Esophagus (tissue), 2 donors: ENCODE measurements around the gene GALNTL6. TPM values are rescaled to one million over a fixed set of nuclear protein-coding genes. Genes with fewer than 3 reads are reported as not detected.

Experiments used
- H3K27ac ChIP-seq, 2 donors: one replicate each; pipeline ENCODE4 v1.5.1; 2013; ENCODE audit warnings: low read depth in 2 of 2, mild to moderate bottlenecking in 2 of 2, inconsistent platforms in 1 of 2, low read length in 1 of 2, moderate library complexity in 1 of 2
- H3K27me3 ChIP-seq, 2 donors: one replicate each; pipeline ENCODE4 v1.6.1; 2013; ENCODE audit warnings: low read length in 2 of 2, control low read depth in 1 of 2, mild to moderate bottlenecking in 1 of 2; ENCODE audit not compliant: insufficient read depth in 2 of 2, control insufficient read depth in 1 of 2
- H3K36me3 ChIP-seq, 2 donors: one replicate each; pipeline ENCODE4 v1.6.1; 2013; ENCODE audit warnings: low read length in 1 of 2; ENCODE audit not compliant: control insufficient read depth in 2 of 2, insufficient read depth in 2 of 2
- H3K4me1 ChIP-seq, 2 donors: one replicate each; pipeline ENCODE4 v1.6.1; 2013; ENCODE audit warnings: low read length in 1 of 2; ENCODE audit not compliant: control insufficient read depth in 2 of 2, insufficient read depth in 2 of 2
- H3K4me3 ChIP-seq, 2 donors: one replicate each; pipeline ENCODE4 v1.5.1; 2013; ENCODE audit warnings: low read length in 2 of 2, mild to moderate bottlenecking in 2 of 2, low read depth in 1 of 2, moderate library complexity in 1 of 2
- H3K9me3 ChIP-seq, 2 donors: one replicate each; pipeline ENCODE4 v1.6.1; 2013; ENCODE audit warnings: mild to moderate bottlenecking in 2 of 2, low read depth in 1 of 2, low read length in 1 of 2, moderate library complexity in 1 of 2; ENCODE audit not compliant: control insufficient read depth in 2 of 2, insufficient read depth in 1 of 2
- WGBS, 2 donors: extraction: QIAGEN DNeasy Blood & Tissue Kit; methylation state at CpG; one replicate each; pipeline ENCODE4 v1.1.7; 2013; 5-methylcytosine and 5-hydroxymethylcytosine counted together
- polyA plus RNA-seq, 2 donors: library from polyadenylated mRNA; stranded (reverse); fragments of 200-250 nt; gene quantifications; one replicate each; pipeline ENCODE4 v1.2.3, GENCODE V29; 2013
- donor health status: healthy with polysubstance abuse.
- donor health status: Bipolar disorder and iron deficiency.

The GALNTL6 gene
- polyA plus RNA-seq, 2 donors: not detected

DNA sequence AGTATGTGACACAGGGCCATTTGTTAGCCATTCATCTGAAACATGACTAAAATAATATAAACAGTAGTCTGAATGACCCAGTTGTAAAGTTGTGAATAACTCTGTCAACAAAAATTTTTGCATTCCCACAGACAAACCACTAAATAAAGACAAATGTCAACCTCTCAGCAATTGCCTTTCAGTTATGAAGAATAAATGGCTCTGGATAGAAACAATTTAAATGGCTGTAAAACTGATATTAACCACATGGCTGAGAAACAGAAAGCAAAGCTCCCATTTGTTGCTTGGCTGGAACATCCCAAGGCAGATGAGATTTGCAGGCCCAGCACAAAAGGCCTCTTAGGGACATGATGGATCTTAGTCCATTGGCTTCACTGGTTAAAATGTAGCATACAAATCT is 296.3 kb downstream of the GALNTL6 start:
- H3K4me1 ChIP-seq: no peaks in the 10 kb centered on the region
- no peak overlapping the region for H3K27ac ChIP-seq
- H3K9me3 ChIP-seq: no peaks in the 10 kb centered on the region
- H3K4me3 ChIP-seq: no peak overlapping the region
- no peaks in the 10 kb centered on the region for H3K36me3 ChIP-seq
- no peaks in the 10 kb centered on the region for H3K27me3 ChIP-seq

DNA sequence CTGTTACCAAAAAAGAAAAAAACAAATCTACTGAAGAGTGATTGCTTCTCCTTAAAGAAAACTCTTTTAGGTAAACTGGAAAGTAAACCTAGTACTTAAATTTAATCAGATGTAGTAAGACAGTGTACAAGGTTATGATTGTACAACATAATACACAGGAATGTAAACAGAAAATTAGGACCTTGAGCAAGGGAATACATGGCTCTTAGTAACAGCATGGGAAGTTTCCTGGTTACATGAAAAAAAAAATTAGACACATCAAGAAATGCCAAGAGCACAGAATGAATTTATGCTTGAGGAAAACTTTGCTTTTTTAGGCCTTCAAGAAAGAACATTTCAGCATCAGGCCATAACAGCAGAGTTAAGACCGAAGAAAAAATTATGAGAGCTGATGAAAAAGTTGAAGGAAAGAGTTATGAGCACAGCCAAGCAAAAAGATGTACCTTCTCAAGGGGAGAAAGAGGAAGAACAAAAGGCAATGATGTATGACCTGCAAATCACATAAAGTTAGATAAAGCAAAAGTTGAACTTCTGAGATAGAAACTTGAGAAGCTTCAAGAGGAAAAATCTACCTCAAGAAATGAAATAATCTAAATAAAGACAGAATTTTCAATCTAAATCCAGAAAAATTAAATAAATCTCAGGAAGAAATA is 311.6 kb downstream of the GALNTL6 start:
- no peaks in the 10 kb centered on the region for H3K27me3 ChIP-seq
- no peak overlapping the region for H3K4me3 ChIP-seq
- WGBS, 2 donors: 84 to 88% methylated on average over 1 of the region's 1 CpG
- no peak overlapping the region for H3K27ac ChIP-seq
- H3K36me3 ChIP-seq: no peaks in the 10 kb centered on the region
- H3K9me3 ChIP-seq: peaks cover 0 to 3% of the 10 kb centered on the region in 2 donors
- no peaks in the 10 kb centered on the region for H3K4me1 ChIP-seq

DNA sequence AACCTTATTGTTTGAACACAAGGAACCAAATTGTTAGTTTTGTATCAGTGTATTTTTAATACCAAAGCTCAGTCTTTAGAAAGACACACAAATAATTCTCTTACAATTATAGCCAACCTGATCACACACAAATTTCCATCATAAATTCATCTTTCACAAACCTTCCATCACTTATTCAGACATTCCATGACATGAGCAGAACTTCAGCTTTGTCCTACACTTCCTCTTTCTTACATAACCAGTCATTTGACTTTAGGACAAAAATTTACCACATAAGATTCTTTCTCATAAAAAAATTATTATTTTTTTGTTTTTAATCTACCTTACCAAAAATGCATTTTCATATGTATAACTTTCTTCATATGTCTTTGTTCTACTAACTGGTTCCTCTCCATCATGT is 312.2 kb downstream of the GALNTL6 start:
- H3K4me1 ChIP-seq: no peaks in the 10 kb centered on the region
- H3K4me3 ChIP-seq: no peak overlapping the region
- no peaks in the 10 kb centered on the region for H3K36me3 ChIP-seq
- H3K27ac ChIP-seq: no peak overlapping the region
- H3K27me3 ChIP-seq: no peaks in the 10 kb centered on the region
- peaks cover 0 to 3% of the 10 kb centered on the region in 2 donors for H3K9me3 ChIP-seq

DNA sequence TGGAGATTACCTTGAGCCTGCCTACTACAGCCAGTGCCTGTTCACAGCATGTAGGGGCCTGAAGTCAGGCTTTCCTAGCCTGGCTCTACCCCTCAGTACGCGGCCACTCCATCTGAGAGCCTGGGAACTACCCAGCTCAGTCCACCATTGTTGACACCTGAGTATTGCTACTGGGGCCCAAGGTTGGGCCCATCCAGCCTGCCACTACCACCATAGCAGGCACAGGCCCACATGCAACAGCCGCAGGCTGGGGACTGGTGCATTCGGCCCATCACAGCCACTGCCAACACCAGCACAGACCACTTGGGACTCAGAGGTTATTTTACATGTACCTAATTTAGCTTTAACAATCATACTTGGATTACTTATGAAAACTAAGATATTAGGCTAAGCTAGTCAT is 314.0 kb downstream of the GALNTL6 start:
- peaks cover 0 to 3% of the 10 kb centered on the region in 2 donors for H3K9me3 ChIP-seq
- WGBS, 2 donors: 92 to 94% methylated on average over 4 of the region's 4 CpGs

DNA sequence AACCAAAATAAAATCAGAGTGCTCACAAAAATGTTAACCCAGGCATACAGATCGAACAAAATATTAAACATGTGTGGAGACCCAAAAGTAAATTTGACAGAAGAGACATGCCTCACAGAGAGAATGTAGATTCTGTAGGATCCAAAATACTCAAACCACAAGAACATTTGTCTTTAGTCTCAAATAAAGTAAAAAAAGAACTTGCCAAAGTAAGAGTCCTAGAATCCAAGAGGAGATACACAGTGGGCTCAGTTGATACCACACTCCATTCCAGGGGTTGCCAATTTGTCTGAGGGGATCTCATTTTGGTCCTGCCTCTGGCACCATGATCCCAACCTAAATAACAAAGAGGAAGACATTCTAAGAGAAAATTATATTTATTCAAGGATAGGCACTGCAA is 316.4 kb downstream of the GALNTL6 start:
- Histone ChIP-seq H3K27ac (no peak overlapping the region), H3K4me1 (no peaks in the 10 kb centered on the region), H3K36me3 (no peaks in the 10 kb centered on the region), H3K27me3 (no peaks in the 10 kb centered on the region), H3K9me3 (peaks cover 0 to 3% of the 10 kb centered on the region in 2 donors), H3K4me3 (no peak overlapping the region)
- 60 to 79% methylated on average over 1 of the region's 1 CpG for WGBS, 2 donors

More for the DNA sequence above, 314.0 kb downstream of the GALNTL6 start:
- Histone ChIP-seq H3K27ac (no peak overlapping the region), H3K4me1 (no peaks in the 10 kb centered on the region), H3K36me3 (no peaks in the 10 kb centered on the region), H3K4me3 (no peak overlapping the region), H3K27me3 (no peaks in the 10 kb centered on the region)

DNA sequence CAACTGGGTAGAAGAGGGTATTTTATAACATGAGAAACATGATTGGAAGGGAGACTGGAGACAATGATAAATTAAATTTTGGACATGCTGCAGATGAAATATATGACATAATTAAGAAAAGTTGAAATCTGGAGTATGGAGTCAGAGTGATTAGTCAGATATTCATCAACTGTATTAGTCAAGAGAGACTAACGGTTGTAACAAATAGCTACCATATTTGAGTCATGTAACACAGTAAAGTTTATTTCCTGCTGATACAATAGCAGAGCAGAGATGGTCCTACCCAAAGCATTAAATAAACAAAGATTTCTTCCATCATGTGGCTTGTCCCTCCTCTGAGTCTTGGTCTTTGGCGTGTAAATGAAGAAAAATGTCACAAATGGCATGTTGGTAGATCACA is 321.3 kb downstream of the GALNTL6 start:
- Histone ChIP-seq H3K4me3 (no peak overlapping the region), H3K27me3 (no peaks in the 10 kb centered on the region), H3K36me3 (no peaks in the 10 kb centered on the region), H3K4me1 (no peaks in the 10 kb centered on the region), H3K9me3 (no peaks in the 10 kb centered on the region), H3K27ac (no peak overlapping the region)
- 61 to 76% methylated on average over 2 of the region's 2 CpGs for WGBS, 2 donors

DNA sequence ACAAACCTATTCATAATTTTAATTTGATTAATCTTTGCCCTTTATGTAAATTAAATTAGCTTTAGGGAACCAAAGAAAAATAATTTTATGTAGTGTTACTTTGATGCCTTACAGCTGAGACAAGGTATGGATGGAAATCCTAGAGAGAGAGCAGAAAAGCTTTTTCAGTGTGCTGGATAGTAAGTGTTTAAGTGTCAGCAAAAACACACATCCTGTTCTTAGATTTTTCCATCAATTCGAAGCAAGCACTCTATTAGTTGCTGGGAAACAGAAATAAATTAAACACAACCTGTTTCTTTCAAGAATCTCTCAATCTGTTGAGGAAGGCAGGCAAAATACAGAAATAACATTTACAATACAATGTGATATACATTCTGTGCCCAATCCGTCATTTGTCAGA is 327.8 kb downstream of the GALNTL6 start:
- 40 to 46% methylated on average over 2 of the region's 2 CpGs for WGBS, 2 donors
- H3K27me3 ChIP-seq: no peaks in the 10 kb centered on the region
- no peaks in the 10 kb centered on the region for H3K36me3 ChIP-seq
- no peak overlapping the region for H3K4me3 ChIP-seq
- no peaks in the 10 kb centered on the region for H3K9me3 ChIP-seq
- H3K4me1 ChIP-seq: no peaks in the 10 kb centered on the region
- H3K27ac ChIP-seq: no peak overlapping the region

DNA sequence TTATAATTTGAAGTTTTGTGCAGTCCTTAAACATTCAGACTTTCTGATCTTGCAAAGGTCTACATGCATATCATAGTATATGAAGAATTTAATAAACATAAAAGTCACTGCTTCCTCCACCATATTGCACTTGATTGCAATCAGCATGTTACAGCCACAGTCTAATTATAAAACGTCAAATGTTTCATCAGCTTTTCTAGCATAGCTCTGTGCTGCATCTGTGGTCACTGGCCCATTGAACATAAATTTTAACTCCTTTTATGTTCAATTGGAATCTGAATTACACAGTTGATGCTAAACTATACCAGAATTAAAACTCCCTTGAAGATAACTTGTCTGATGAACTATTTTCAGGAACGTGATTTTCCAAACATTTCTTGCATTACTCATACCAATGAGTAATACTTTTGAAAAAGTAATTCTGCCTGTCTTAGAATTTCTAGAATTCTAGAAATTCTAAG is 329.1 kb downstream of the GALNTL6 start:
- H3K36me3 ChIP-seq: no peaks in the 10 kb centered on the region
- no peaks in the 10 kb centered on the region for H3K9me3 ChIP-seq
- H3K4me1 ChIP-seq: no peaks in the 10 kb centered on the region
- H3K4me3 ChIP-seq: no peak overlapping the region
- WGBS, 2 donors: 31 to 43% methylated on average over 2 of the region's 2 CpGs
- H3K27me3 ChIP-seq: no peaks in the 10 kb centered on the region
- no peak overlapping the region for H3K27ac ChIP-seq

DNA sequence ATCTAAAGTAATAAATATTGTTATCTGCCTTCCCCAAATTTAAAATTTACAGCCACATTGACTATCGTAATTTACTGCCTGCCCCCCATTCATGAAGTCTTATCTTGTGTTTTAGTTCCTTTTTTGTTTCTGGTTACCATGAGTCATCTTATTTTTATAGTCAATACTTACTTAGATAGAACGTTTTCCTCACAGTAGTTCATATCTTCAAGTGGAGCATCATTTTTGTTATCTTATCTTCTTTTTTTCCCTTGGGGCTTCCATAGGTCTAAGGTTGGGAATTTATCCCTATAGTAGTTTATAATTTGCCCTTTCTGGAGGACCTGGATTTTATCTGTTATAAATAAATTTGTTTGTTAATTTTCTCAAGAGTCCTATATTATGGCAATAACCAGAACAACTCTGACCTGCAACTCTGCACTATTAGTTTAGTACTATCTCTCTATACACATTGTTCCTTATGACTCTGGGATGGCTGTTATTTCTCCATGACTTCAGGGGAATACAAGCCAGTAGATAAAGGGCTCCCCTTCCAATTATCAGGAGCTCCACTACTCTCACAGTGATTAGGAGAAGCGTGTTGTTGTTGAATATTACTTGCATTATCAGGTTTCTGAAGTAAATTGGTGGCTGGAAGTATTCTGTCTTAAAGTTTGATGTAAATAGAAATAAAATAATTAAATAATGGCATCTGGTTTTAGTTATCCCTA is 330.6 kb downstream of the GALNTL6 start:
- Histone ChIP-seq H3K9me3 (no peaks in the 10 kb centered on the region), H3K4me1 (no peaks in the 10 kb centered on the region), H3K36me3 (no peaks in the 10 kb centered on the region), H3K4me3 (no peak overlapping the region), H3K27me3 (no peaks in the 10 kb centered on the region), H3K27ac (no peak overlapping the region)
- 54 to 67% methylated on average over 3 of the region's 3 CpGs for WGBS, 2 donors

DNA sequence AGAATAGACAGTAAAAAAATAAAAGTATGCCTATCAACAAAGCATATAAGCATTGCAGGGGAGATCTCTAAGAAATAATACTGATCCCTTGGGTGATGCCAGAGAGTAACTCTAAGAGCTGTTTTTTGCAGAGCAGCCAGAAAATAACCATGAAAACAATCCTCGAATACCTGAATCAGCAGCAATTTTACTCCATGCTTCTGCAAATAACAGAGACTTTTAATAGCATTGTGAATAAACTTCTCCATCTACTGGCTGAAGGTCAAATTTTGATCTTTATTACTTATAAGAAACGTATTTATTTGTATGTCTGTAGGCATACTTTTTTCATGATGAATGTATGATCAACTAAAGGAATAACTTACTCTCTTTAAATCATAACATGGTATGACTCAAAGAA is 334.5 kb downstream of the GALNTL6 start:
- no peaks in the 10 kb centered on the region for H3K9me3 ChIP-seq
- 12 to 19% methylated on average over 2 of the region's 2 CpGs for WGBS, 2 donors
- no peak overlapping the region for H3K4me3 ChIP-seq
- H3K27ac ChIP-seq: no peak overlapping the region
- H3K36me3 ChIP-seq: no peaks in the 10 kb centered on the region
- no peaks in the 10 kb centered on the region for H3K27me3 ChIP-seq
- no peaks in the 10 kb centered on the region for H3K4me1 ChIP-seq
